ENCODE data around the gene SPATA1. TPM values are rescaled to one million over a fixed set of nuclear protein-coding genes. Genes with fewer than 3 reads are reported as not detected.

SPATA1 gene
- total and polyA plus RNA-seq, 2 of the 4 experiments (the other 2 are of a cell fraction): under 0.01 to 0.56 TPM

DNA sequence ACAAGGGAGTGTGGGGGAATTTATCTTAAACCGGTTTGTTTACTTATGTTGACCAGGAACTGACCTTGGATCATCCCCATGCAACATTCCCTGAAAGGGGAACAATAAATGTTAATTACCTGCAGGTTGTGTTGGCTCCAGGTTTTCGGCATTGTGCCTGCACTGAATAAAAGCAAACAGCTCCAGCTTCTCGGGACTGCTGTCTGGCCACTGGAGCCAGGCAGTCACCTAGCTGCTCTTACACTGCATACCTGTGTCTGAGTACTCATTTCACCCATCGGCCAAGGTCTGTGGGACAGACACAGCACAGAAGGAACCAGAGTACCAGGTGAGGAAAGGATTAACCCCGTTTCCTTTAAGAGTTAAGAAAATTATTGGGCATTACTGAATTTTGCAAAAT, 100.8 kb downstream of the SPATA1 start:
- H3K4ac ChIP-seq (ENCODE audit: low read depth, low read length): no peak overlapping the region
- H3K9ac ChIP-seq (ENCODE audit: low read depth, low read length): no peak overlapping the region
- no TSS peak for BruUV-seq (replicated peaks)
- ChIA-PET CTCF (interaction anchor here (0.7 kb wide), 1 partner anchor 107 kb away, joined by 4 read pairs; no protein-coding TSS in a partner anchor), POLR2A (ENCODE audit: unreplicated experiment) (no interaction called here)
- H4K8ac ChIP-seq (ENCODE audit: low read depth in 2 of 2, low read length in 2 of 2): no peak overlapping the region
- H3K4me1 ChIP-seq (ENCODE audit: control insufficient read depth, insufficient read depth, low read length): peaks cover 10% of the 10 kb centered on the region
- no peak overlapping the region for H3K14ac ChIP-seq (replicated peaks; ENCODE audit: low read depth, low read length)
- no peak overlapping the region for H2BK20ac ChIP-seq (ENCODE audit: low read depth, low read length)
- ATAC-seq (ENCODE audit: low read depth) (no peak), DNase-seq (no peak)
- dilution Hi-C loops (cut with HindIII; ENCODE audit: low sequenced_read_pairs, unreplicated experiment): no loop called here
- H3K9me1 ChIP-seq (ENCODE audit: insufficient read depth, low read length): peaks cover 5% of the 10 kb centered on the region; the same call in 1 of the 2 replicates
- 83% methylated on average over 1 of the region's 5 CpGs; no CpG with 5 or more reads in 1 of the 2 experiments for WGBS, 2 experiments (ENCODE audit: extremely low coverage in 2 of 2, insufficient read length in 1 of 2)
- in situ Hi-C loops (cut with MboI; ENCODE audit: low sequenced_read_pairs): loop anchor here (25.0 kb wide), 2 partner anchors 330 to 470 kb away; partner anchors contain the start of gene PRKACB
- no peaks in the 10 kb centered on the region for H4K20me1 ChIP-seq (ENCODE audit: insufficient read depth, low read length)
- no peaks in the 10 kb centered on the region for H3K27me3 ChIP-seq (ENCODE audit: control insufficient read depth, insufficient read depth, low read length)
- H2BK5ac ChIP-seq (ENCODE audit: low read depth, low read length, poor library complexity, severe bottlenecking): no peak overlapping the region
- no peak overlapping the region for H3K23ac ChIP-seq (ENCODE audit: low read depth, low read length)
- TF ChIP-seq BHLHE40 (IDR thresholded peaks at IDR 0.05; ENCODE audit: low read depth, low read length): no peak
- TF ChIP-seq, protein P1, sequence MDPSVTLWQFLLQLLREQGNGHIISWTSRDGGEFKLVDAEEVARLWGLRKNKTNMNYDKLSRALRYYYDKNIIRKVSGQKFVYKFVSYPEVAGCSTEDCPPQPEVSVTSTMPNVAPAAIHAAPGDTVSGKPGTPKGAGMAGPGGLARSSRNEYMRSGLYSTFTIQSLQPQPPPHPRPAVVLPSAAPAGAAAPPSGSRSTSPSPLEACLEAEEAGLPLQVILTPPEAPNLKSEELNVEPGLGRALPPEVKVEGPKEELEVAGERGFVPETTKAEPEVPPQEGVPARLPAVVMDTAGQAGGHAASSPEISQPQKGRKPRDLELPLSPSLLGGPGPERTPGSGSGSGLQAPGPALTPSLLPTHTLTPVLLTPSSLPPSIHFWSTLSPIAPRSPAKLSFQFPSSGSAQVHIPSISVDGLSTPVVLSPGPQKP (IDR thresholded peaks at IDR 0.05; ENCODE audit: borderline replicate concordance, low read depth, low read length): no peak
- H4K5ac ChIP-seq (ENCODE audit: low read depth, low read length): no peak overlapping the region
- H3K79me1 ChIP-seq (ENCODE audit: low read depth in 1 of 2, low read length in 2 of 2): no peaks in the 10 kb centered on the region
- H3K27ac ChIP-seq (ENCODE audit: insufficient read depth, low read length): no peak overlapping the region
- no peak overlapping the region for H2BK120ac ChIP-seq (ENCODE audit: low read depth, low read length)
- H2AFZ ChIP-seq (replicated peaks; ENCODE audit: low read length, poor library complexity): no peak overlapping the region
- H3K4me2 ChIP-seq (ENCODE audit: low read depth, low read length): no peak overlapping the region
- H2BK15ac ChIP-seq (ENCODE audit: low read depth, low read length): no peak overlapping the region
- peaks cover 4% of the 10 kb centered on the region for H3K9me3 ChIP-seq (ENCODE audit: control insufficient read depth, insufficient read depth, low read length)
- no peak overlapping the region for H3K18ac ChIP-seq (ENCODE audit: low read depth, low read length)
- no peak overlapping the region for H3K56ac ChIP-seq (ENCODE audit: extremely low read depth, insufficient read depth, low read length)
- no peak overlapping the region for H2AK5ac ChIP-seq (ENCODE audit: low read depth, low read length)
- intact Hi-C loops (cut with micrococcal nuclease): no loop called here
- H3K36me3 ChIP-seq (ENCODE audit: control insufficient read depth, insufficient read depth, low read length): no peaks in the 10 kb centered on the region
- H2AK9ac ChIP-seq (replicated peaks; ENCODE audit: low read depth, low read length, poor library complexity): no peak overlapping the region
- no peak overlapping the region for H4K91ac ChIP-seq (ENCODE audit: insufficient read depth, low read depth, low read length)
- H3K4me3 ChIP-seq (ENCODE audit: insufficient read depth, low read depth, low read length): no peak overlapping the region
